Left hindlimb (tissue), 1 donor: ENCODE data around the gene EPHX1.
"Not testable (repeated sequence)": the region's sequence is repeated elsewhere in the genome, so short reads cannot be mapped to it uniquely, and the experiment has no call there.

ENCODE experiments used
- DNase-seq: peaks from one replicate; pipeline ENCODE4 v3.0.0-alpha.2; 2018

EPHX1 gene

DNA sequence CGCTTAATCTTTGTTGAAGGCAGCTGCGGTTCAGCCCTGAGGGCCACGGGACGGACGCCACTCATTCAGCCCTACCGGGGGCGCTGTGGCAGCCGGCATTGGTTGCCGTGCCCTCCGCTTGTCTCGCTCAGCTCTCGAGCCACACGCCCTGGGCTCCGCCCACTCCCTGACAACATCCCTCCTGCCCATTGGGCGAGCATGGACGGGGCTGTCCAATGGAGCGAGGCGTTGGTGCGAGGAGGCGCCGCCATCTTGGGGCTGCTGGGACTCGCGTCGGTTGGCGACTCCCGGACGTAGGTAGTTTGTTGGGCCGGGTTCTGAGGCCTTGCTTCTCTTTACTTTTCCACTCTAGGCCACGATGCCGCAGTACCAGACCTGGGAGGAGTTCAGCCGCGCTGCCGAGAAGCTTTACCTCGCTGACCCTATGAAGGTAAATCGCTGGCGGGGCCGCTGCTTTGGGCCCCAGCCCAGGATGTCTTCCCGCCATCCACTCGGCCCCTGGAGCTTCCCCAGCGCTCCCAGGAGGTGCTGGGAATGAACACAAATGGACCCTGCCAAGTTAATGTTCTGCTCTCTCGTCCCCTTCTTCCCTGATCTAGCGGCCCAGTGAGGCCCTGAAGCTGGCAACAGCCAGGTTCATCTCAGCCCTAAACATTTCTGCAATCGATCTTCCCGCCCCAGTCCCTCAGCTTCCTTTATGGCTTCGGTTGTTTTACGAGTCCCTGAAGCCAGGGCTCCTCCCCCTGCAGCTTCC, 32.2 kb upstream of the EPHX1 start, which contains the start of gene SRP9:
Gene SRP9, plus strand, starts transcription at position 244 of the 754 bp plus-strand sequence. Its CDS starts 115 bp downstream, at position 359.
- DNase-seq: peak; percentile 99

DNA sequence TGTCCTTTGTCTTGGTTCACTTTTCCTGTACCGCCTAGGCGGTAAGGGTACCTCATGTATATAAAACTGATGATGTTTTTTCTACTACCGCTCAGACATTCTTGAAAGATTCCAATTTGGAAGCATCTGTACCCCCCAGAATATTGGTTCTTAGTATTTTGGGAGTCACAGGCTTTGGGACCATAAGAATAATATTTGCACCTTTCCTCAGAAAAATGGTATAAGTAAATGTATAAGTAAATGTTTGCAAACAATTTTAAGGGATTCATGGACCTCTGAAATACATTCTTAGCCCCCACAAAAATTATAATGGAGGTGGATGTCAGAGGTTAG, 31.6 kb upstream of the EPHX1 start:
- no peak for DNase-seq

DNA sequence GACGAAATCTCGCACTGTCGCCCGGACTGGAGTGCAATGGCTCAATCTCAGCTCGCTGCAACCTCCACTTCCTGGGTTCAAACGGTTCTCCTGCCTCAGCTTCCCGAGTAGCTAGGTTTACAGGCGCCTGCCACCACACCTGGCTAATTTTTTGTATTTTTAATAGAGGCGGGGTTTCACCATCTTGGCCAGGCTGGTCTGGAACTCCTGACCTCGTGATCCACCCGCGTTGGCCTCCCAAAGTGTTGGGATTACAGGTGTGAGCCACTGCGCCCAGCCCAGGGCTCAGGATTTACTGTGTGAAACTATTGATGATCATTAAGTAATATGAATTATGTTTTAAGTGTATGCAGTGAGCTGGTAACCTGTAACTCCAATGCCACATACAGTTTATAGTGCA, 30.8 kb upstream of the EPHX1 start:
- not testable (repeated sequence) for DNase-seq

DNA sequence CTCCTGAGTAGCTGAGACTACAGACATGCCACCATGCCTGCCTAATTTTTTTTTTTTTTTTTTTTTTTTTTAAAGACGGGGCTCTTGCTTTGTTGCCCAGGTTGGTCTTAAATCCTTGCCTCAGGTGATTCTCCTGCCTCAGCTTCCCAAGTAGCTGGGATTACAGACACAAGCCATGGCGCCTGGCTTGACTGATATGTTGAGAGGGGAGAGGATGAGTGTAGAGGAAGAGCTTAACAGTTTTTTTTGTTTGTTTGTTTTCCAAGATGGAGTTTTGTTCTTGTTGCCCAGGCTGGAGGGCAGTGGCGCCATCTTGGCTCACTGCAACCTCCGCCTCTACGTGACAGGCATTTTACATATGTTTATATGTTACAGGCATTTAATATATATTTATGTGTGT, 29.8 kb upstream of the EPHX1 start:
- no peak for DNase-seq

DNA sequence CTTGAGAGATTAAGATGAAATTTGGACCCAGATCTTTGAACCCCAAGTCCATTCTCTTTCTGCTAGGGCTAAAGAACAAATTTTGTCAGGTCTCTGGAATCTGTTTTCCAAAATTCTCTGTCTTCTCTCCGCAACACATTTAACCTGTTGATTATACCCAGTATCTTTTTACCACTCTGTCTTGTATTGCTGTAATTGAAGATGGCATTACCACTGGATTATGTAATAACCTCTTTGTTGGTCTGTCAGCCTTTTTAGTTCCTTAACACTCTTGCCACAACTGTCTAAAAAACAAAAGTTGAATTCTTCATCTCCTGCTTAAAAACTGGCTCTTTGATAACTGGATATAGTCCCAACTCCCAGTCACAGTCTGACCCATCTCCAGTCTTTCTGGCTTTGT, 29.3 kb upstream of the EPHX1 start:
- no peak for DNase-seq

DNA sequence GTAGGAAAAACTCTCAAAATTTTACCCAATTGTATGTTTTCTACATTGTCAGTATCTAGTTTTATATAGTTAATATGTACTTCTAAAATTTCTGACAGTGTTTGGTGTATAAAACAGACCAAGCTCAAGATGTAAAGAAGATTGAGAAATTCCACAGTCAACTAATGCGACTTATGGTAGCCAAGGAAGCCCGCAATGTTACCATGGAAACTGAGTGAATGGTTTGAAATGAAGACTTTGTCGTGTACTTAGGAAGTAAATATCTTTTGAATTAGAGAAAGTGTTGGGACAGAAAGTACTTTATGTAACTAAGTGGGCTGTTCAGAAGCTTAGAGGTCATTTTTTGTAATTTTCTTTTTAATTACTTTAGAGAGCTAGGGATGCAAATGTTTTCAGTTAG, 20.8 kb upstream of the EPHX1 start:
- DNase-seq: not testable (repeated sequence)

DNA sequence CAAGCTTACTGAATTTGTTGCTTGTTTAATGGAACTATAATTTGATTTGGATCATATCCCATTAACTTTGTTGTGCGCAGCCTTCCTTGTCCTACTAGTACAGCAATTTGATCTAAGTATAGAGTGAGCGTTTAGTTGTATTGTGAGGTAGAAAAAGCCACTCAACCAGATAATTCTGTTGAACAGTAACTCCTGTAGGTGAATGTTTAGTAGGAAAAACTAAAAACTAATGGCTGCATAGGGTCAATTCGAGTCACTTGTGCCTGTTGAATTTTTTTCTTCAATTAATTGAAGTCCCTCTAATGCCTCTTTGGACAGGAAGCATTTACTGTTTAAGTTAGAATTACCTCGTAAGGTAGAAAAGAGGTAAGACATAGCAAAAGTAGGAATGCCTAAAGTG, 15.0 kb upstream of the EPHX1 start:
- no peak for DNase-seq

DNA sequence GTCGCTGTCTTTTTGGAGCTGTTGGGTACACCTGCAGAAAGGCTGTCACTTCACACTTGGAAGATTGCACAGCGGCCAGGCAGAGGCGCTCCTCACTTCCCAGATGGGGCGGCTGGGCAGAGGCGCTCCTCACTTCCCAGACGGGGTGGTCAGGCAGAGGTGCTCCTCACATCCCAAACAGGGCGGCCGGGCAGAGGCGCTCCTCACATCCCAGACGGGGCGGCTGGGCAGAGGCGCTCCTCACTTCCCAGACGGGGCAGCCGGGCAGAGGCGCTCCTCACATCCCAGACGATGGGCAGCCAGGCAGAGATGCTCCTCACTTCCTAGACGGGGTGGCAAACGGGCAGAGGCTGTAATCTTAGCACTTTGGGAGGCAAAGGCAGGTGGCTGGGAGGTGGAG, 13.8 kb upstream of the EPHX1 start:
- not testable (repeated sequence) for DNase-seq

DNA sequence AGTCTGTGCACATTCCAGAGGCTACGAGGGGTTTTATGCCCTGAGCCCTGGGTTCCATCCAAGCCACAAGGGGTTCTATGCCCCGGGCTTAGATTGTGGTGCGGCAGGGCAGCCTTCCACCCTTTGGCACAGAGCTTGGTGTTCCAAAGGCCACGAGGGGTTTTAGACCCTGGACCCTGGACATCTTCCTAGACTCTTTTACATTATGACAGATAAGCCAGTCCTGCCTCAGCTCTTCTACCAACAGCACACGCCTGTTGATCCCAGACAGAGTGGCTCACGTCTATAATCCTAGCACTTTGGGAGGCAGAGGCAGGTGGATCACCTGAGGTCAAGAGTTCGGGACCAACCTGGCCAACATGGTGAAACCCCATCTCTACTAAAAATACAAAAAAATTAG, 8.8 kb upstream of the EPHX1 start:
- not testable (repeated sequence) for DNase-seq

DNA sequence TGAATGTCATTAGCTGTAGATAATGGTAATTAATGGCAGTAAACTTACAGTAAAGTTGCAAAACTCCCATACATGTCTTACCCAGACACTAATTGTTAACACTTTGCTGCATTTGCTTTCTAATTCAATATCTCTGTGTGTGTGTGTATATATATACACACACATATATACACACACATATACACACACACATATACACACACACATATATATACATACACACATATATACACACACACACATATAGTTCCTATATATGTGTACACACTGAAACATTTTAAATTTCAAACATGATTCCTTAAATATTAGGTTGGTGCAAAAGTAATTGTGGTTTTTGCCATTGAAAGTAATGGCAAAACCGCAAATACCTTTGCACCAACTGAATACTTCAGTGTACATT, 3.7 kb upstream of the EPHX1 start:
- DNase-seq: no peak

DNA sequence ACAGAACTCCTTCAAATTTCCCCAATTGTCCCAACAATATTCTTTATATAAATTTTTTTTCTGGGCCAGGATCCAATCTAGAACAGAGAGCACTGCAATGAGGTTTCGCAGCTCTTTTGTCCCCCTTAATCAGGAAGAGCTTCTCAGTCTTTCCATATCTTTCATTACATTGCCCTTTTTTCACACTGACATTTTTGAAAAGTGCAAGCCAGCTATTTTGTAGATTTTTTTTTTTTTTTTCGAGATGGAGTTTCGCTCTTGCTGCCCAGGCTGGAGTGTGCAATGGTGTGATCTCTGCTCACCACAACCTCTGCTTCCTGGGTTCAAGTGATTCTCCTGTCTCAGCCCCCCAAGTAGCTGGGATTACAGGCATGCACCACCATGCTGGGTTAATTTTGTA, 3.2 kb upstream of the EPHX1 start:
- DNase-seq: not testable (repeated sequence)

DNA sequence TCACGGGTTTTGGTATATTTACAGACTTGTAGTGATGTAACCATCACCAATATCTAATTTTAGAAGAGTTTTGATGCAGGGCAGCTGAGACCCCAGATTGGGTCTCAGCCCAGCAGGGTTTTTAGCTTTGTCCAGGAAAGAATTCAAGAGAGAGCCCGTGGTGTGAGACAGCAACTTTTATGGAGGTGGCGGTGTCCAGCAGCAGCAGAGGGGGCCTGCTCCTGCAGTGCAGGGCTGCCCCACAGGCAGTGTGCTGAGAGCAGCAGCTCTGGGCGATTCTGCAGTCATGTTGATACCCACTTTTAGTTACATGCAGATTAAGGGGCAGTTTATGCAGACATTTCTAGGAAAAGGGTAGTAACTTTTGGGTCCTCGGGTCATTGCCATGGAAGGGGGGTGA, 1.8 kb upstream of the EPHX1 start:
- no peak for DNase-seq

DNA sequence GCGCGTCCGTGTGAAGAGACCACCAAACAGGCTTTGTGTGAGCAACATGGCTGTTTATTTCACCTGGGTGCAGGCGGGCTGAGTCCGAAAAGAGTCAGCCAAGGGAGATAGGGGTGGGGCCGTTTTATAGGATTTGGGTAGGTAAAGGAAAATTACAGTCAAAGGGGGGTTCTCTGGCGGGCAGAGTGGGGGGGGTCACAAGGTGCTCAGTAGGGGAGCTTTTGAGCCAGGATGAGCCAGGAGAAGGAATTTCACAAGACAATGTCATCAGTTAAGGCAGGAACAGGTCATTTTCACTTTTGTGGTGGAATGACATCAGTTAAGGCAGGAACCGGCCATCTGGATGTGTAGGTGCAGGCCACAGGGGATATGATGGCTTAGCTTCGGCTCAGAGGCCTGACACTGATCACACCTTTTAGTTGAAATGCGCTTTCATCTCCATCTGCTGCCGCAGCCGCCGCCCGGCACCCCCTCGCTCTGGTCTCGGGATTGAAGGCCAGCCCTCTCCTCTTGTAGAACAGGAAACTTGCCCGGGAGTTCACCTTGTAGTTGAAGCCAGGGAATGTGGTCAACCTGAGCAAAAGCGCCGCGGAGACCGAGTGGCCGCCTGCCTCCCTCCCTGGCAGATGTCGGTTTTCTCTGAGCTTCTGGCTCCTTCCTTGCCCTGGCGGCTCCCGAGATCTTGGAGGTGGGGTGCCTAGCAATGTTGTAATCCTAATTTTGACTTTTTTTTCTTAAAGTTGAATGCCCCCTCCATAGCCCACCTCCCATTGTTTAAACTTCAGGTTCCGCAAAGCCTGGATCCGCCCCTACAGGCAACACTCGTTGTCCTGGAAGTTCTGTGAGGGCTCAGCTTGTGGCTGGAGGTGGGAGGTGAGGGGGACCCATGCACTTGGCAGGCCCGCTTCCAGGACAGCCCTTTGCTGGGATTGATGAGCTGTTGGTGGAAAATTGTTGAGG, 935 bp downstream of the EPHX1 start:
- DNase-seq: peak; percentile 69

DNA sequence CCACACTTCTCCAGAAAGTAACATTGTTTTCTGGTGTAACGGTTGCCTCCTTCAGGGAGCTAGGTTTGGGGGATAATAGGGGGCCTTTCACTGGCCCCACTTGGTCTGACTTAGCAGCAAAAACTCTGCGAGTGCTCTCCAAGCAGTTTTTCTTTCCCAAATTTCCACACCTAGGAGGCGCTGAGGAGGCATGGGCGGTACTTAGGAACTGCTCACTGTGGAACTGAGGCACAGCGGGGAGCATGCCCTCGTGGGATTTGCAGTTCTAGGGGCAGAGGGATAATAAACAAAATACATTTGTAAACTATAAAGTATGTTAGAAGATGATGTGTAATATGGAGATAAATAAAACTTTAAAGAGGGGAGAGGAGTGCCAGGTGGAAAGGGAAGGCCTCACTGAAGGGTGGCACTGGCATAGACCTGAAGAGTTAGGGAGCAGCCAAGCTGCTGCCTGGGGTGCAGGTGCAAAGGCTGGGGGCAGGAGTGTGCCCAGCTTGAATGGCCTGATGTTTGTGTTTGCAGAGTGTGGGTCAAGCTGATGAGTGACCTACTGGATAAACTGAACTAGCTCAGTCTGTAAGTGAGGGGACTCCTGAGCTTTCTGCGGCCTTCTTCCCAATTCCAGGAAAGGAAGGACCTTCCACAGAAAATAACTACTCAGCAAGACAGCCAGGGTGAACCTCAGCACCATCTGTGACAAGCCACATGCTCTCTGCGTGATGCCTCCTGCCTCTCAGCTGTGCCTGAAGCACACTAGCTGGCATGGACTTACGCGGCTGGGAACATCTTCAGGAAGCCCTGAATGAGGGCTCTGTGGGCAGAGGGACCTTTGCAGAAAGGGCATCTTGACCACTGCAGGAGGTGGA, 1.9 kb downstream of the EPHX1 start:
- DNase-seq: peak; percentile 23

DNA sequence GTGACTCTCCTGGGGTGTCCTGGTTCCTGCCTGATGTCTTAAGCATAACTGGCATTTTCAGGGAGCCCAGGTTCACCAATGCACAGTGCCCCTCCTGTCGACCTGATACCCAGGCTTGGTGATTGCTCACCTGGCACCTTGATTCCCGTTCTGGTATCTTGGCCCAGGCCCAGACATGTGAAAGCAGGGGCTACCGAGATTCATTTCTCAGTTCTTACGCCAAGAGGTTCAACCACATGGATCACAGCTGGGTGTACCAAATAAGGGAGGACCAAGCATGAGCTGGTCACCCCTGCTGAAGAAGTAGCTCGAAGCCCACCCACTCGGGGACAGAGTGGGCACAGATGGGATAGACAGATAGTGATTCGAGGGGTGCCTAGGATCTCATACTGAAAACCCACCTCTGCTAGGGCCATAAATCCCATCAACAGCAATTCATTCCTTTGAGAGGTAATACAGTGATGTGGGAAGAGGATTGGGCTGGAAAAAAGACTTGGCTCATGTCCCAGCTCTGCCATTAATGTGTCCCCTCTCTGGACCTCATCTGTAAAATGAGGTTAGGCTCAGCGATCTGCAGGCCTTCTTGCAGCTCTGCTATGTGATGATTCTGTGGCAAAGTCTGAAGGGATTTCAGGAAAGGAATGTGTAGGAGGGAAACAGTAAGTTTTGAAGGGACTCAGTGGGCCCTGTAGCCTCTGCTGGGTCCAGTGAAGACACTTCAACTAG, 2.7 kb downstream of the EPHX1 start:
- DNase-seq: no peak

DNA sequence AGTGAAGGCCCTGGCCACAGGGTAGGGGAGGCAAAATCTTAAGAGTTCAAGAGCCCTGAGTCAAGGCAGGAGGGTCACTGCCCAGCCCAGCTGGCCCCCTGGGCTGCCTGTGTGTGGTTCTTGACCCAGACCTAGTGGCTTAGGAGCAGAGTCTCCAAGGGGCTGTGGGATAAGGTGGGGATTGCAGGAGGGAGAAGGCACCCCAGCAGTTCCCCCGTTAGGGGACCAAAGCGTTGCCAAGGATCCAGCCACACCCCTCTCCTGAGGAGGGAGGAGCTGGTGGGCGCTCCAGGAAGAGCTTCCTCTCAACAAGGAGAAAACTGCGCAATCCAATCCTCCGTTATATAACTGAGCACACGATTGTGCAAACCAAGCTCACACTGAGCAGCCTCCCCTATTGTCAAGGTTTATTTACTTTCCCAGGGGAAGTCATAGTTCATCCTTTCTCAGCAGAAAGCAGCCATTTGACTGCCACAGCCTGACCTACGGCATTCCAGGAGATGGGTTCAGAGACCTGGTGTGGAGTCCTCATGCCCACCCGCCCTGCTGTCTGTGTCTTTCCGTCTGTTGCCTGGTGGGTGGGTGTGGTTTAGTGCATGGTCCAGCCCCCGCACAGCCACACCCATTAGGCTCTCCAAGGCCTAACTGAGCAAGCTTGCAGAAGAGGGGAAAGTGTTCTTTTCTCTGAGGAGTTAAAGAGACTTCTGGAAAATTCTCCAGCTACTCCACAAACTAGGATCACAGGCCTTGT, 3.5 kb downstream of the EPHX1 start:
- DNase-seq: peak; percentile 50

DNA sequence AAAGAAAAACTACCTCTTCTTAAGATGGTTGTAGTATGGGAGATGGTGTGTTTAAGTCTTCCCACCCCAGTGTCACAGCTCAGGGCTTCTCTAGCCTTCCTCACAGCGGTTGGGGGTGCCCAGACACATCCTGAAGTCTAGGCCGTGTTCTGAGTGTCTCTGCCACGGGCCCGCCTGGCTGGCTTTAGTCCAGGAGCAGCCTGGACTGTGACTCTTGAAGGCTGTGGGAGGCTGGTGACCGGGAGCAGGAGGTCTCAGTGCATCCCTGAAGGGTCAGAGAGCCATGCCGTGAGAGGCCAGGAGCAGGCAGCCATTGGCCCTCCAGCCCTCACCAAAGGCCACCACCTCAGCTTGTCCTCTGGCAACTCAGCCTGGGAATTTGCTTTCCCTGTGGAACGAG, 4.5 kb downstream of the EPHX1 start:
- DNase-seq: peak; percentile 28

DNA sequence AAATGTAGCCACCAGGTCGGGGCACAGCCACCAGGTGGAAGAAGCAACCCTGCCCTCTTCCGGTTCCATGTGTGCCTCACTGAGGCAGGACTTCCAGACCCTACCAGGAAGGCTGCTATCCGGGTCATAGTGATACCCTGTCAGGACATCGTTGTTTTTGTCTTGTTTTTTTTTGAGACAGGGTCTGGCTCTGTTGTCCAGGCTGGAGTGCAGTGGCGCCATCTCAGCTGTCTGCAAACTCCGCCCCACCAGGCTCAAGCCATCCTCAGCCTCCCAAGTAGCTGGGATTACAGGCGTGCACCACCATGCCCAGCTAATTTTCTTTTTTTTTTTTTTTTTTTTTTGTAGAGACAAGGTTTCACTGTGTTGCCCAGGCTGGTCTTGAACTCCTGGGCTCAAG, 5.2 kb downstream of the EPHX1 start:
- DNase-seq: not testable (repeated sequence)

DNA sequence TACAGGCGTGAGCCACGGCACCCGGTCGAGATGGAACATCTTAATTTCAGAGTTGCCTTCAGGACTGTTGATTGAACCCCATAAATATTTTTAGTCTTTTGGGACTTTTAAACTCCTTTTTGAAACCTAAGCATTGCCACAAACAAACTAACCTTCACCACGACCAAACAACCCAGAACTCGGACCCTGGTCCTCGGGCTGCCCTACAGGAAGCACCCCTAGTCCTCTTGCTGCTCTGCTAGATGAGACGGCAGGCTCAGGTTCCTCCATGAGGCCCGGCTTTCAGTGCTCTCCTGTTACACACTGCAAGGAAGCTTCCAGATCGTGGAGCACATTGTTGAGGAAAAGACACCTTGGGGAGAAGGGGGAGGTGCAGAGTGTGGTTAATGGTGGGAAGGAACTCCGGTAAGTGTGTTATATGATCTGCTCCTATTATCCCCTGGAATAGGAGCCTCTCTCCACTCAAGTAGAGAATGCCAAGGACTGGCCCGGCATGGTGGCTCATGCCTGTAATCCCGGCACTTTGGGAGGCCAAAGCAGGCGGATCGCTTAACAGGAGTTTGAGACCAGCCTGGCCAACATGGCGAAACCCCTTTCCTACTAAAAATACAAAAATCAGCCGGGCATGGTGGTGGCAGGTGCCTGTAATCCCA, 5.7 kb downstream of the EPHX1 start:
- DNase-seq: peak; percentile 37

DNA sequence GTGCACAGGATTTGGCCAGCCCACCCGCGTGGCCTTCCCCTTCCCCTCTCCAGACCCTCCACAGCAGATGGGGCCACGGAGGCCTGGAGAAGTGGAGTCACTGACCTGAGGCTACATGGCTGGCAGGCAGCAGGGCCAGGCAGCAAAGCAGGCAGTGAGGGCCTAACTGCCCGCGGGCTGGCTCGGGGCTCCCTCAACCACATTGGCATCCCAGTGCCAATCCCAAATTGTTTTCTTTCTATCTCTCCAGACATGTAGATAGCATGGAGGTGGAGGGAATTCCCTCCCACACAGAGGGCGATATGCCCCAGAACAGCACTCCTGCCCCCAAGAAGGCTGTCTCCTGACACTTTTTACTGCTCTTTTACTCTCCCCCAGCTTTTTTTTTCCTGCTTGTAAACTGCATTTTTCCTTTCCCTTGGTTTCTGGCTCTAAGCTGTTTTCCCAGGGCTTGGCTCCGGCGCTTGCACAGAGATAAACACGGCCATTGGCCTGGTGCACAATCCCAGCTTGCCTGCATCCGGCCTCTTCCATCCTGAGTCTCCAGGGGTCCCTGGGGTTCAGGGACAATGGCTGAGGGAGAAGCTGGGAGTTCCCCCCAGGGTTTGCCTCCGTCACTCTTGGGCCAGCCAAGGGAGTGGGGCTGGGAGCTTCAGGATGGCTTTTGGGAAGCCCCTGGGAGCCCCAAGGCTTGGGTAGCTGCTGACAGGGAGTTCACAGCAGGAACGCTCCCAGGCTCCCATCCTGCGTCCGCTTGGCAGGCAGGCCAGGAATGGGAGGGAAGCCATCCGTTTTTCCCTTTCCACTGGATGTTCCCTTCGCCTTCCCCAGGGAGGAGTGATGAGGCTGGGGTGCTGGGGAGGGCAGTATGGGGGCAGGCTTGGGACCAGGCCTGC, 7.0 kb downstream of the EPHX1 start:
- DNase-seq: peak; percentile 58
